ENCODE data around the gene SPSB3.

Gene SPSB3

DNA sequence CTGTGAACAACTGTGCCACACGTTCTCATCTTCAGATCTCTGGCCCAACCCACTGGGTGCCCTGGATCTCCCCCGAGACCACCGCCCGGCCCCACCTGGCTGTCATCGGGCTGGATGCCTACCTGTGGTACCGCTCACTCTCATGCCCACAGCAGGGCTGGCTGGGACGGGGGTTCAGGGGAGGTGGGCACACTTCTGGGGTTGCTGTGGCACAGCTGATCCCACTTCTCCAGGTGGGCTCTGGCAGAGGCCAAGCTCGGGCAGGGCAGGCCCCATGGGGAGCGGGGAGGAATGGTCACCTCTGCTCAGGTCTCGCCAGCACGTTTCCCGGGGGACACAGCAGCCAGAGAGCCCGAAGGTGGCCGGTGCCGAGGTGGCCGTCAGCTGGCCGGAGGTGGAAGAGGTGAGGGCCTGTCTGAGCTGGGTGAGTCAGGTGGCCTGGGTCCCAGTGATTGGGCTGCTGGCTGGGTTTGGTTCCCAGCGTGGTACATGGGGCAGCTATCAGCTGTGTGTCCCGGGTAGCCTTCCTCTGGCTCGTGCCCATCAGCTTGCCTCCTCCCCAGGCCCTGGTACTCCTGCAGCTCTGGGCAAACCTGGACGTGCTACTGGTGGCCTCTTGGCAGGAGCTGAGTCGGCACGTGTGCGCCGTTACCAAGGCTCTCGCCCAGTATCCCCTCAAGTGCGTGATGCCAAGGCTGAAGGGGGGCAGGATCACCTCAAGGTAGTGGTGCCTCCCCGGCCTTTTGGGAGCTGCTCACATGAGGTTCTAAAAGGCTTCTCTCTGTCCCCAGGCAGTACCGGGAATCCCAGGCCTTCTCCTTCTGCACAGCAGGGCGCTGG is 7.1 kb downstream of the SPSB3 start:
- DNase-seq (ENCODE audit: low read depth): no peak

DNA sequence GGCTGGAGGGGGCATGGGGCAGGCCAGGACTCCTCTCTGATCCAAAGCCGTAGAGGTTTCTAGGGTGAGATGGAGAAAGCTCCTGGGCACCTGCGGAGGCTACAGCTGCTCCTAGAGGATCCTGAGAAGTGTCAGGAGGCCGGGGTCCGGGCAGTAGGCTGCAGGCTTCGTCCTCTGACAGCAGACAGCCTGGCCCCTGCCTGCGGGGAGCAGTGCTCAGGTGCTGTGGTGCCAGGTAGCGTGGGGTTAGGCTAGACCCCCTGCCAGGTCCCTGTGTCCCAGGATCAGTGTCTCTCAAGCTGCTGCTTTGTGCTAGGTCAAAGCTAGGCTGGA is 8.0 kb downstream of the SPSB3 start:
- no peak for DNase-seq (ENCODE audit: low read depth)

DNA sequence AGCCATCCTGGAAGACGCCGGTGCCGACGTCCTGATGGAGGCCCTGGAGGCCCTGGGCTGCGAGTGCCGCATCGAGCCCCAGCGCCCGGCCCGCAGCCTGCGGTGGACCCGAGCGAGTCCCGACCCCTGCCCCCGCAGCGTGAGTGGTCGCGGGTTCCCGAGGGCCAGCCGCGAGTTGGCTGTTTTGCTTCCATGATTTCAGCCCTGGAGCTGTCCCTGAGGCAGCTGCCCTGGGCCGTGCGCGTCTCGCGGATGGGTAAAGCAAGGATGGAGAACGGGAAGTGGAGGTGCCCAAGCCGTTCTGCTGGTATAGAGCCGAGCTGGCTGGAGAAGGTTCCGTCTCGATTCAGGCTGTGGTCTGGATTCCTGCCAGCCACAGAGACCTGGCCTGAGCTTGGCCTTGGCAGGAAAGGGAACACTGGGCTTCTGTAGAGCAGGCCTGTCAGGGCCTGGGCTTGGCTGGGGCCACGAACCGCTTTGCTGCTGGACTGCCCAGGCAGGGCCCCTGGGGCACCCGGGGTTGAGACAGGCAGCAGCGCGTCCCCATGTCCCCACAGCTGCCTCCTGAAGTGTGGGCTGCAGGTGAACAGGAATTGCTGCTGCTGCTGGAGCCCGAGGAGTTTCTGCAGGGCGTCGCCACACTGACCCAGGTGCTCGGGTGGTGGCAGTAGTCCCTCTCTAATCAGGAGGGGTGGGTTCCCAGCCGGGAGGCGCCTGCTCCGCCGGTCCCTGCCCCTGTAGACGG is 8.5 kb downstream of the SPSB3 start:
- DNase-seq (ENCODE audit: low read depth): no peak

DNA sequence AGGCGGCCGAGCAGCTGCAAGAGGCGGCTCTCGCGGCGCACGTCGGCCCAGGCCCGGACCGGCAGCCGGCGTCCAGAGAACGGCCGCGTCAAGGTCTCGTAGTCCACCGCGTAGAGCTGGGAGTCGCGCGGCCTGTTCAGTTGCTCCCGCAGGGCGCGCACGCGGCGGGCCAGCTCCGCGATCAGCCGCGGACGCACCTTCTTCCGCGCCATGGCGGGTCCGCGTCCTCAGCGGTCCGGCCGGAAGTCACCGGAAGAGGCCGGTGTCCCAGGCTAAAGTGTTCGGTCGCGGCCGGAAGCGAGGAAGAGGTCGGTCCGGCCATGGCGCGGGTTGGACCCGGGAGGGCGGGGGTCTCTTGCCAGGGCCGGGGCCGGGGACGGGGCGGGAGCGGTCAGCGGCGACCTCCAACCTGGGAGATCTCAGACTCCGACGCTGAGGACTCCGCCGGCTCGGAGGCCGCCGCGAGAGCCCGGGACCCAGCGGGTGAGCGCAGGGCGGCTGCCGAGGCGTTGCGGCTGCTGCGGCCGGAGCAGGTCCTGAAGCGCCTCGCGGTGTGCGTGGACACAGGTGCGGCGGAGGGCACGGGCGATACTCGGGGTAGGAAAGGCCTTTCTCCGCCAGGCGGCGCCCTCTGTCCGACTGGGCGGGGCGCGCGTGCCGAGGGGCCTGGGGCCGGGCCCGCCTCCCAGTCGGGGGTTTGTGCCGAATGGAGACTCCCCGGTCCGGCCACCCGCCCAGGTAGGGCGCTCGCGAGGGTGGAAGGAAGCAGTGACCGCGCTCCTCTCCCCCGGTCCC is 9.3 kb downstream of the SPSB3 start, which contains the start of gene MRPS34:
MRPS34 (minus strand) TSS at position 227 of the 795 bp plus-strand sequence; CDS start at position 212, 15 bp downstream.
- DNase-seq (ENCODE audit: low read depth): peak; percentile 57

DNA sequence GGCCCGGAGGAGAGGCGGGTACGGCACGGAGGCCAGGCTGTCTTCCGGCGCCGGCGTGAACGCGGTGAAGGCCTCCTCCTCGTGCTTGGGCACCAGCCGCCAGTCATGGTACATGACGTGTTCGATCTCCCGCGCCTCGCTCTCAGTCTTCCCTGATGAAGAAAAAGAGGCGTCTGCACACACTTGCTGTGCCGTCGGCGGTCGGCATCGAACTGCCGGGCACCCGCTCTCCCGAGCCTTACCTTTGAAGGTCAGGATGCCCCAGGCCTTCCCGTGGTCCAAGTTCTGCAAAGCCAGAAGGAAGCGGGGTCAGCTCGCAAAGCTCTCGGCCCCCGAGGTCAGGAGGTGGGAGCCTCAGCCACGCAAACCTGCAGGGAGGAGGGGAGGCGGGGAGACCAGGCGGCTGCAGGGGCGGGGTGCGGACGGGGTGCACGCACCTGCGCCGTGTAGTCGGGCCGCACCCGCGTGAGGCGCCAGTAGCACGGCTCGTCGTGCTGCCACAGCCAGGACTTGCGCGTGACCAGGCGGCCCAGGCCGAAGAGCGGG is 9.9 kb downstream of the SPSB3 start, which contains the start of gene EME2:
EME2 (plus strand) TSS at position 449 of the 546 bp plus-strand sequence. CDS start 418 bp downstream, outside the sequence.
- DNase-seq (ENCODE audit: low read depth): no peak

DNA sequence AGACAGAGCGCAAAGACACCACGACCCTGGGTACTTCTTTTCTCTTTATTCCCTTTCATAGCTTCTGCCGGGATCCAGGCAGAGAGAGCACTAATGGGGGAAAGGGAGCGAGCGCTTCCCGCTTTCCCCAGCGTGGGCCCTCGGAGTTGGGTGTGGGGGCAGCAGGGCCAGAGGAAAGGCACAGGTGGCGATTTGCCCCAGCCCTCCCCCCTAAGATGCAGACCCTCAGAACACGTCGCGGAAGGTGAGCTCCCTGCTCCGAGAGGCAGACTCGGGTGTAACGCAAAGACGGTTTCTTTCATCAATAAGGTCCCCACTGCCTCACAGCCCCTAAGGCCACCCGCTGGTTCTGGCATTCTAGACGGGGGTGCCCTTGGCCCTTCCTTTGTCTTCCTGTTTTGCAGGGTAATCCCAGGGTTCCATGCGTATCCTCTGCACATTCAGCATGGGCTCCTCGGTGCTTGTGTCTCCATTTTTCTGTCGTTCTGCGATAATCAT is 10.5 kb downstream of the SPSB3 start:
- no peak for DNase-seq (ENCODE audit: low read depth)

DNA sequence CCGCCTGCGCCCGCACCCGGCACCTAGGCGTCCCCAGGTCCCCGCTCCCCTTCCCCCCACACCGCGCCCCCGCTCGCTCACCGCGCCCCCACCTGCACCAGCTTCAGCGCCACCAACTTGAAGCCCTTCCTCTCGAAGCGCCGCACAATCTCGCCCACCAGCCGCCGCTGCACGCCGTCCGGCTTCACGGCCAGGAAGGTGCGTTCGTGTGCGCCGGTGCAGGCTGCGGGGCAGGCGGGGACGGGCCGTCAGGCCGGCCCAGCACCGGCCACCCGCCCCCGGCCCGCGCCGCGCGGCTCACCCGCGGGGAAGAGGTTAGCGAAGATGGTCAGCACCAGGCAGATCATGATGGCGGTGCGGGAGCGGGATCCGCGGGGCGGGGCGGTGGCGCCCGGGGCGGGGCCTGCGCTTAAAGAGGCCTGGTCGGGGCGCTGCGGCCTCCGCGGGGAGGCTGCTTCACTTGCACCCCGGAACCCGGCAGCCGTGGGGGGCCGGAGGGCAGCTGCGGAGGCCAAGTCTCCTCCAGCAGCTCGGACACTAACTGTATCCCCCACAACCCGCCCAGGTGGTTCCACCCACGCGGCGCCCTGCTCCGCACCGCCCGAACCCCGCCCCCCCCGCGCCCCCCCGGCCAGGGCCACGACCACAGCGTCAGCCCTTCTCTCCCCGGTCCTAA is 11.0 kb downstream of the SPSB3 start, which contains the start of gene NME3:
NME3 (minus strand) TSS at position 356 of the 676 bp plus-strand sequence; CDS start at position 347, 9 bp downstream.
- DNase-seq (ENCODE audit: low read depth): no peak

DNA sequence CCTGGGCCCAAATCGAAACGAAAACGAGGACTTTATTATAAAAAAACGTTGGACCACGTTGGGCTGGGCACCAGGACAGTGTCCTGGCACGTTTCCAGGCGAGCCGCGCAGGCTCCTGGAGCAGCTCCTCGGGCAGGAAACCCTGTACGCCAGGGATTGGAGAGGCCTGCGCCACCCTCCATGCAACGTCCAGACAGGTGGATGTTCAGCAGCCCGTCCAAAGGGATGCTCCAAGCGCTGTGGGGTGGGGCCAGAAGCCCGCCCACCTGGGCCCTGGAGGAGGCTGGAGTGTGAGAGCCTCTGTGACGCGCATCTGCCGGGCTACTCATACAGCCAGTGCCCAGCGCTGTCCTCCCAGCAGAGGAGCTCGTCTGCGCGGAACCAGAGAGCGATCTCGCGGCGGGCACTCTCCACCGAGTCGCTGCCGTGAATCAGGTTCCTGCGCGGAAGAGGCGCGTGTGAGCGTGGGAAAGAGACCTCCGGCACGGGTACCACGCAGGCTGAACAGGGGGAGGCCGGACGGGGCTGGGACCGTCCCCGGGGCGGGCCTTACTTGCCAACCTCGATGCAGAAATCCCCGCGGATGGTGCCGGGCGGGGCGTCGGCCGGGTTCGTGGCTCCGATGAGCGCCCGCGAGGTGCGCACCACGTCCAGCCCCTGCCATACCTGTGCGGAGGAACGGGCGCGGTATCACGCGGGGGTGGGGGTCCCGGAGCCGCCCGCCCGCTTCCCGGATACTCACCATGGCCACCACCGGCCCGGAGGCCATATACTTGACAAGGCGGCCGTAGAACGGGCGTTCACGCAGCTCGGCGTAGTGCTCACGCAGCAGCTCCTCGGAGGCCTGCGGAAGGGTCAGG is 11.8 kb downstream of the SPSB3 start:
- no peak for DNase-seq (ENCODE audit: low read depth)

DNA sequence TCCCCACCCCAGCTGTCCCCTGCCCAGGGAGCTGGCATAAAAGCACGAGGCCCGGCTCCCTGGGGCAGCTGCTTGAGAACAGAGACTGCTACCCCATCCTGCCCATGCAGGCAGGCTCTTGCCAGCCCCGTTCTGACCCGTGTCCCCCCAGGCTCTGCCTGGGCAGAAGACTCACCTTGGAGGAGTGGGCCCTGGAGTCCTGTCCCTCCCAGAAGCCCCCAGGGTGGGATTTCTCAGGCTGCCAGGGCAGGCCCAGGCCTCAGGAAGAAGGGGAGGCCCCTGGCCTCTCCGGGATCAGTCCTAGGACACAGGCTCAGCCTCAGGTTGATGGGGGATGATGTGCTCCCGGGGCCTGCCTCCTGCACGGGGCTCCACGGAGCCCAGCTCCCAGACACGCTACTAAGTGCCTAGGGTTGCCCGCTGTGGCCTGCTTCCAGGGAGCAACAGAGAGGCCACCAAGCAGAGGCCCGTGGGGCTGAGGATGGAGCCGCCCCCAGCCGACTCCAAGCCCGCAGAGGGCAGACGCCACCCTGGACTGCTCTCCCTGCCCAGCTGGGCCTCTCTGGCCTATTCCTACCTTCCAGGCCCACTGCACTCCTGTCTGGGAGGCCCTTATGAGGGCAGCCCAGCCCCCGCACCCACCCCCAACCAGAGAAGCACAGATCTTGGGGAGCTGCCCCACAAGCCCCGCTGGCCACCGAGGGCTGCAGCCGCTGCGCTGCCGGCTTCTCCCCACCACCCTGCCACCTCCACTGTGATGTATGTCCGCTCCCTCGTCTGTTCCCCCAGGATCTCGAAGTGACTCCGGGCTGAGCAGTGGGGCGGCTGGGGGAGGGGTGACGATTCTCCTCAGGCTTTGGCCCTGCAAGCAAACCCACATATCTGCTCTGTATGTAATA is 12.7 kb downstream of the SPSB3 start:
- no peak for DNase-seq (ENCODE audit: low read depth)

DNA sequence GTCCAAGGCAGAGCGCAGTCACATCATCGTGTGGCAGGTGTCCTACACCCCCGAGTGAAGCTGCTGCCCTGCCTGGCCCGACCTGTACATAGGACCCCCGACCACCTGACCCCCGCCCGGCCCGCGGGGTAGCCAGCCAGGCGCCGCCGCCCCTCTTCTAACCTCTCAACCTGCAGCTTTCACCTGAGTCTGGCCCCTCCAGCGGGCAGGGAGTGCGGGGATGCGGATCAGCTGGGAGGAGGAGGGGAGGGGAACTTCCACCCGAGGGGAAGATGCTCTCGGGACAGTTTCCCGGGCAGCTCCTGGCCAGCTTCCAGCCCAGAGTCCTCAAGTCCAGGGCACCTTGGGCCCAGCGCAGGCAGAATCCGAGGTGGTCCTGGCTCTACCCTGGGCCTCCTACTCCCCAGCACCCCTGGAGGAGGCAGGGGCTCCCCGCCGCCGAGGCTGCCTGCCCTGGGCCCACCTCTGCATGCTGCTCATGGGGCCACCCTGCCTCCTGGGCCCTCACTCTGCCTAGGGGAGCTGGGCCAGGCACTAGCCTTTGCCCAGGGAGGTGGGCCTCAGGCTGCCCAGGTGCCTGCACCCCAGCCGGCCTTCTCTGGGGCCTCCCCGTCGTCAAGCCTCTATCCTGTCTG is 13.5 kb downstream of the SPSB3 start:
- DNase-seq (ENCODE audit: low read depth): no peak

DNA sequence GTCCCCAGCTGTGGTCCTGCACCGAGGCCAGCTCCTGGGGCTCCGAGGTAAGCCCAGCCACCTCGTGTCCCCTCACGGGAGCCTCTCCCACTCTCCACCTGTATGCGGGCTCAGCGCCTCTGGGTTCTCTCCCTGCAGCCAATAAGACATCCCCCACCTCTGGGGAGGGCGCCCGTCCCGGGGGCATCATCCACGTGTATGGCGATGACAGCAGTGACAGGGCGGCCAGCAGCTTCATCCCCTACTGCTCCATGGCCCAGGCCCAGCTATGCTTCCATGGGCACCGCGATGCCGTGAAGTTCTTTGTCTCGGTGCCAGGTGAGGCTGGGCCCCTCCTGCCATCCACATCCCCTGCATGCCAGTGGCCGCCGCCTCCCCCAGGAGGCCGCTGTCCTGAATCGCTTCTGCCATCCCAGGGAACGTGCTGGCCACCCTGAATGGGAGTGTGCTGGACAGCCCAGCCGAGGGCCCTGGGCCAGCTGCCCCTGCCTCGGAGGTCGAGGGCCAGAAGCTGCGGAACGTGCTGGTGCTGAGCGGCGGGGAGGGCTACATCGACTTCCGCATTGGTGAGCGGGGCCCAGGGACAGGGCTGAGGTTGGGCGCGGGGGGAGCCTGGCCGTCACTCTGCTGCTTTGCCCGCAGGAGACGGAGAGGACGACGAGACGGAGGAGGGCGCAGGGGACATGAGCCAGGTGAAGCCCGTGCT is 14.2 kb downstream of the SPSB3 start:
- DNase-seq (ENCODE audit: low read depth): no peak

DNA sequence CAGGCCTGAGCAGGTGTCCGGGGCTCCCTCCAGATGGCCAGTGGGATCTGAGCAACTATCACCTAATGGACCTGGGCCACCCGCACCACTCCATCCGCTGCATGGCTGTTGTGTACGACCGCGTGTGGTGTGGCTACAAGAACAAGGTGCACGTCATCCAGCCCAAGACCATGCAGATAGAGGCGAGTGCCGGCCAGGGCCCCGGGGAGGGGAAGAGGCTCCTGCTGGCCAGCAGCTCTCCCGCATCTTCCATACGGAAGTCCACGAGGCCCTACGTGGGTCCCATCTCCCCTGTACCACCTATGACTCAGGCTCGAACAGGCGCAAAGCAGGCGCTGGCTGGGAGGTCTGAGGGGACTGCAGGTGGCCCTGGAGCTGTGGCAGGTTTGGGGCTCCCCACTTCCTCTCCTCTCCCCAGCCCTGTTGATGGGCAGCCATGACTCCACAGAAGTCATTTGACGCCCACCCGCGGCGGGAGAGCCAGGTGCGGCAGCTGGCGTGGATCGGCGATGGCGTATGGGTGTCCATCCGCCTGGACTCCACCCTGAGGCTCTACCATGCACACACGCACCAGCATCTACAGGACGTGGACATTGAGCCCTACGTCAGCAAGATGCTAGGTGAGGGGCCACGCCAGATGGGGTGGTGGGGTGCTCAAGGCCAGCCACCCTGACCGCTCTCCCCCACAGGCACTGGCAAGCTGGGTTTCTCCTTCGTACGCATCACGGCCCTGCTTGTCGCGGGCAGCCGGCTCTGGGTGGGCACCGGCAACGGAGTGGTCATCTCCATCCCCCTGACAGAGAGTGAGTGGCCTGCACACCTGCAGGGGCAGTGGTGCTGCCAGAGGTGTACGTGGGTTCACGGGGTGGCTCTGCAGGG is 15.0 kb downstream of the SPSB3 start:
- DNase-seq (ENCODE audit: low read depth): no peak

DNA sequence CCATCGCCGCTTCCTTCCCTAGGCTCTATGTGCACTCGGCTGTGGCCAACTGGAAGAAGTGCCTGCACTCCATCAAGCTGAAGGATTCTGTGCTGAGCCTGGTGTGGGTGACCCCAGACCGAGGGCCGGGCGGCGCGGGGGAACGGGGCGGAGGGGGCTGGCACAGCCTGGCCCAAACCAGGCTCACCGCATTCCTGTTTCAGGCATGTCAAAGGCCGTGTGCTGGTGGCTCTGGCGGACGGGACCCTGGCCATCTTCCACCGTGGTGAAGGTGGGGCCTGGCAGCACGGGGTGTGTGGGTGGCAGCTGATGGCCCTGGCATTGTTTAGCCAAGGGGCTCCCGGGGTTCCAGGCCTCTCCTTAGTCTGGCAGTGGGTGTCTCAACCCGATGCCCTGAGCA is 15.7 kb downstream of the SPSB3 start:
- DNase-seq (ENCODE audit: low read depth): no peak

DNA sequence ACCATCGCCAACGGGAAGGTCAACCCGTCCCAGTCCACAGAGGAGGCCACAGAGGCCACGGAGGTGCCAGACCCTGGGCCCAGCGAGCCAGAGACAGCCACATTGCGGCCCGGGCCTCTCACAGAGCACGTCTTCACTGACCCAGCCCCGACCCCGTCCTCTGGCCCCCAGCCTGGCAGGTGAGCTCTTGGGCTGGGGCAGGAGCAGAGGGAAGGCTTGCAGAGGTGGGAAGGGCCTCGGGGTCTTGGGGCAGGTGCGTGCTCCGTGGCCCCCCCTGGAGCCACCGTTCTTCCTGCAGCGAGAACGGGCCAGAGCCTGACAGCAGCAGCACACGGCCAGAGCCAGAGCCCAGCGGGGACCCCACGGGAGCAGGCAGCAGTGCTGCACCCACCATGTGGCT is 16.1 kb downstream of the SPSB3 start:
- no peak for DNase-seq (ENCODE audit: low read depth)

DNA sequence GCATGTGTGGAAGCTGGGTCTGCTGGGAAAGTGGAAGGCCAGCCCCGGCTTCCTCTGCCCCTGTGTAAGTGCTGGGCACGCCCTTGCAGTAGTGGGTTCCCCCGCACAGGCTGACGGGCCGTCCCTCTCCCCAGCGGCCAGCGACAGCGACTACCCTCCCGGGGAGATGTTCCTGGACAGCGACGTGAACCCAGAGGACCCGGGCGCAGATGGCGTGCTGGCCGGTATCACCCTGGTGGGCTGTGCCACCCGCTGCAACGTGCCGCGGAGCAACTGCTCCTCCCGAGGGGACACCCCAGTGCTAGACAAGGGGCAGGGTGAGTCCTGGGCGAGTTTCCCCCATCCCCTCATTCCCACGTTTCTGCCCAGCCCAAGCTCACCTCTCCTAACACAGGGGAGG is 16.5 kb downstream of the SPSB3 start:
- no peak for DNase-seq (ENCODE audit: low read depth)

DNA sequence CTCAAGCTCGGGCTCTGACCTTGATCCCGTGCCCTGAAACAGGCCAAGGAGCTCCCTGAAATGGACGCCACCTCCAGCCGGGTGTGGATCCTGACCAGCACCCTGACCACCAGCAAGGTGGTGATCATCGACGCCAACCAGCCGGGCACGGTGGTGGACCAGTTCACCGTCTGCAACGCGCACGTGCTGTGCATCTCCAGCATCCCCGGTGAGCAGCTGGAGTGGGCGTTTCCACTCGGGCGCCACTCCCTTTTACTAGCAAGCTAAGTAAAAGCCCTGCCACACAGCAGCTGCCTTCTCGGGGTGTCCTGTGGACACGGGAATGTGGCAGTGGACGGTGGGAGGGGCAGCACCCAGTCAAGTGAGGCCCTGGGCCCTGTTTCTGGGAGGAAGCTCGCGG is 17.4 kb downstream of the SPSB3 start:
- DNase-seq (ENCODE audit: low read depth): no peak

Data from GM04504 (cell line).